Cardiac septum (tissue), 1 donor: ENCODE data around the gene RAB34. TPM values are rescaled to one million over a fixed set of nuclear protein-coding genes. Genes with fewer than 3 reads are reported as not detected.
"Not testable (repeated sequence)": the region's sequence is repeated elsewhere in the genome, so short reads cannot be mapped to it uniquely, and the experiment has no call there.

Source experiments
- DNase-seq: peaks from one replicate; pipeline ENCODE4 v3.0.0-alpha.2; 2020; ENCODE audit warnings: low spot score
- intact Hi-C: fragments of 100-400 bp; cut with DNase I; formaldehyde crosslinking; loops from one replicate; pipeline ENCODE4 v1.14.0; 2022
- total RNA-seq: library from RNA; stranded (reverse); fragmentation: NEBNext Ultra II Directional; extraction: Animal tissue kit (Norgen Biotek cat#: 25700); gene quantifications from one replicate; pipeline ENCODE4 v1.2.1, GENCODE V29; 2021
- donor health status: DM: no; HTN: no; CAD: no.

Gene RAB34
- total RNA-seq, 1 donor from 2014 or later, result 15.3 TPM

DNA sequence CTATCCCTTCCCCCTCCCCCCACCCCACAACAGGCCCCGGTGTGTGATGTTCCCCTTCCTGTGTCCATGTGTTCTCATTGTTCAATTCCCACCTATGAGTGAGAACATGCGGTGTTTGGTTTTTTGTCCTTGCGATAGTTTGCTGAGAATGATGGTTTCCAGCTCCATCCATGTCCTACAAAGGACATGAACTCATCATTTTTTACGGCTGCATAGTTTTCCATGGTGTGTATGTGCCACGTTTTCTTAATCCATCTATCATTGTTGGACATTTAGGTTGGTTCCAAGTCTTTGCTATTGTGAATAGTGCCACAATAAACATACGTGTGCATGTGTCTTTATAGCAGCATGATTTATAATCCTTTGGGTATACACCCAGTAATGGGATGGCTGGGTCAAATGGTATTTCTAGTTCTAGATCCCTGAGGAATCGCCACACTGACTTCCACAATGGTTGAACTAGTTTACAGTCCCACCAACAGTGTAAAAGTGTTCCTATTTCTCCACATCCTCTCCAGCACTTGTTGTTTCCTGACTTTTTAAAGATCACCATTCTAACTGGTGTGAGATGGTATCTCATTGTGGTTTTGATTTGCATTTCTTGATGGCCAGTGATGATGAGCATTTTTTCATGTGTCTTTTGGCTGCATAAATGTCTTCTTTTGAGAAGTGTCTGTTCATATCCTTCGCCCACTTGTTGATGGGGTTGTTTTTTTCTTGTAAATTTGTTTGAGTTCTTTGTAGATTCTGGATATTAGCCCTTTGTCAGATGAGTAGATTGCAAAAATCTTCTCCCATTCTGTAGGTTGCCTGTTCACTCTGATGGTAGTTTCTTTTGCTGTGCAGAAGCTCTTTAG lies 18.5 kb upstream of the RAB34 start:
- DNase-seq, intact Hi-C loops: not testable (repeated sequence)

- no peak for DNase-seq
- intact Hi-C loops, result no loop called here
Measured at GRCh38 chr17:28735242-28735722, 17.6 kb upstream of the RAB34 start.

- DNase-seq, result no peak
- intact Hi-C loops, result no loop called here
Measured at GRCh38 chr17:28734712-28735241, 17.1 kb upstream of the RAB34 start.

DNA sequence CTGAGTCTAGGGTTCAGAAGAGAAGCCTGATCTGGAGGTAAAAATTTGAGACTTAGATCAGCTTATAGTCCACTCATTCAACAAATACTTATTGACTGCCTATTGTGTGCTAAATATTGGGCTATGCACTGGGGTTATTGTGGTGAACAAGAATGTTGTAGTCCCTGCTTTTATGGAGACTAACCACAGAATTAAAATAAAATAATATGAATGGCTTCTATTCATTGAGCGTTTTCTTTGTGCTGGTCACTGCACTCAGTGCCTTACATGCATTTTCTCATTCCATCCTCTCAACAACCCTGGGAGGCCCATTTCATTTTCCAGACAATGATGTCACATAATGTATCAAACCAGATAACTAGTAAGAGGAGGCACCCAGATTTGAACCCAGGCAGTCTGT lies 15.7 kb upstream of the RAB34 start:
- intact Hi-C loops, result no loop called here
- DNase-seq, result no peak

DNA sequence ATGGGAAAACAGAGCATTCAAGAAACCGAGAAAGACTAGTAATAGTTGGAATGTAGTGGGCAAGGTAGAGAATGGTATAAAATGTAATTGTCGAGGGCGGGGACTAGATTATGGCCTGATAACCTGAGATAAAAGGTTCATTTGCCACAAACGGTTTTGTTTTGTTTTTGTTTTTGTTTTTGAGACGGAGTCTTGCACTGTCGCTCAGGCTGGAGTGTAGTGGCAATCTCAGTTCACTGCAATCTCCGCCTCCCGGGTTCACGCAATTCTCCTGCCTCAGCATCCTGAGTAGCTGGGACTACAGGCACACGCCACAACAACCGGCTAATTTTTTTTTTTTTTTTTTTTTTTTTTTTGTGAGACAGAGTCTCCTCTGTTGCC lies 12.3 kb upstream of the RAB34 start:
- intact Hi-C loops, result loop anchor here (10.0 kb wide), 1 partner anchor 385 kb away; no protein-coding TSS in a partner anchor
- DNase-seq, result no peak

DNA sequence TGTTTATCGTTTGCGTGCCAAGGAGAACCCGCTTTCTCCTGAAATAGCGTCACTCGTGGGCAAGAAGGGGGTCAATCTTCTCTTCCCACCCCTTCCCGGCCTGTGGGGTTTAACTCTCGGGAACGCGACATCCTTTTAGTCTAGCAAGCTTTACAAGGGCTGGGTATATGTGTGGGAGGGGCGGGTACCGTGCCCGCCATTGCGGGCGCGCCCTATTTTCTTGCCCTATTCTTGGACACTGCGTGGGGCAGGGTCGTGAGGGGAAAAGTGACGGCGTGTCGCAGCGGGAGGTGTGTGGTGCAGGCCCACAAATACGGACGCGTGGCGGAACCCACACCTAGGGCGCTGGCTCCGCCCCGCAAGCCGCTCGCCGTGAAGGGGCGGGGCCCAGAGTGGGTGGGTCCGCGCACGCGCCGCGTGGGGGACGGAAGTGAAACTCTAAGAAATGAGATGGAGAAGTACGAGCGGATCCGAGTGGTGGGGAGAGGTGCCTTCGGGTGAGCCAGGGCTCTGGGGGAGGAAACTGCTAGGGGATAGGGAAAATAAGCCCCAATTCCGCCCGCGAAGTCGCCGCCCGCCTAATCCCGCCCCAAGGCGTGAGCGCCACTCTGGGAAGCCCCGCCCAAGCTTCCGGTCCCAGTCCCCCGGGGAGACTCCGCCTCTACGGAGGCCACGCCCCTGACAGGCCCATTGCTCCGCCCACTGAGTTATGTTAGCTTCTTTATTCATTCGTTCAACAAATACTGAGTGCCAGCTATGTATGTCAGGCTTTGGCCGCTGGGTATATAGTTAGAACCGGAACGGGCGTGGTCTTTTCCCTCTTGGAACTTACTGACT lies 10.9 kb upstream of the RAB34 start, which contains the start of gene NEK8:
TSS of gene NEK8 (plus strand) at position 425 of the 837 bp plus-strand sequence. CDS start at position 451, 26 bp downstream.
- peak; percentile 97 for DNase-seq
- intact Hi-C loops, result loop anchor here (1.0 to 10.0 kb wide), 2 partner anchors 16 to 386 kb away; partner anchors contain the start of gene TRAF4

GRCh38 chr17:28726627-28727491 lies 9.2 kb upstream of the RAB34 start:
- intact Hi-C loops, result loop anchor here (1.0 to 10.0 kb wide), 3 partner anchors 23 to 388 kb away; no protein-coding TSS in a partner anchor
- DNase-seq, result peak; percentile 97

GRCh38 chr17:28726226-28726626 lies 8.6 kb upstream of the RAB34 start, which contains the start of gene TLCD1:
Gene TLCD1 (minus strand): TSS chr17:28726233. CDS start chr17:28726097, 136 bp downstream.
- no peak for DNase-seq
- intact Hi-C loops, result loop anchor here (1.0 to 10.0 kb wide), 3 partner anchors 24 to 389 kb away; no protein-coding TSS in a partner anchor

- intact Hi-C loops, result loop anchor here (1.0 to 10.0 kb wide), 3 partner anchors 25 to 389 kb away; no protein-coding TSS in a partner anchor
- no peak for DNase-seq
Measured at GRCh38 chr17:28725660-28726225, 8.1 kb upstream of the RAB34 start.

DNA sequence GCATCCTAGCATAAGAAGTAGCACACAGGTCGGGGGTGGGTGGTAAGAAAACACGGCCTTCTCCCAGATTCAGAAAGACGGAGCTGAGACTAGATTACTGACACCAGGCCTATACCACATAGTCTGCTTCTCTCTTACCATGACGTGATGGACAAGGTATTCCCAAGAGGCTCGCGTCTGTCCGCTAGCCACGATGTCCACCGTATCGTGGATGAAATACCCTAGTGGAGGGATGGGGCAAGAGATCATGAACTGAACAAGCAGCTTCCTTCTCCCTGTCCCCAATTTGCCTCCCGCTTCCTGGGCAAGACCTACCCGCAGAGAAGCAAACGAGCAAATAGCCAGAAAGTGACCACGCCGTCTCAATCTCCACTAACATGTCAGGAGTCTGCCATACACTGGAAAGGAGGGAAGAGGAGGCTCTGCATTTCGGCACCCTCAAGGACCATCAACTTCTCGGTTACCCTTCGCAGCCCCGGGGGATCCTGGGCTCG lies 7.5 kb upstream of the RAB34 start:
- intact Hi-C loops, result loop anchor here (10.0 kb wide), 1 partner anchor 390 kb away; no protein-coding TSS in a partner anchor
- no peak for DNase-seq

DNA sequence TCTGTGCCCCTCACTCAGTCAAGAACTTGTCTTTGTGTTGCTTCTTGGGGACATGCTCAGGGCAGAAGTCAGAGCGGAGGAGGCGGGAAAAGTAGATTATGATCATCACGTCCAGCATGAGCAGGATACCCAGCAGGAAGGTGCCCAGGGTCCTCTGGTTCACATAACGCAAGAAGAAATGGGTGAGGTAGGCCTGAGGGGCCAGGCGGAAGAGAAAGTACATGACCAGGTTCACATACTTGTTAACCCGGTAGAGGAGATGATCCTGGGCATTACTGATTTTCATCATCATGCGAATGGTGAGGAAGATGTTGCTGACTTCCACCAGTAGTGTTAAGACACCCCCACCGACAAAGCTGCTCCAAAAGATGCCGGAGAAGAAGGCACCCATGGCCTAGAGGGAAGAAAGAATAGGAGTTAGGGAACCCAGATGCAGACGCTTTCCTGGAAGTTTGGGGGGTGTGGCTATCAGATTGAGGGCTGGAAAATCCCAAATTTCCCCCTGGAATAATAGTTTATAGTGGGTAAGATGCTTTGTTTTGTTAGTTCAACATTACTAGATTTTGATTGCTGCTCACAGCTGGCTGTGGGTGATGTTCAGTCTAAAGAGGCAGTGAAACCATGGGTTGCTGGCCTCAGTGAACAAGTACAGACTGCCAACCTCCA lies 7.0 kb upstream of the RAB34 start:
- intact Hi-C loops, result loop anchor here (10.0 kb wide), 1 partner anchor 390 kb away; no protein-coding TSS in a partner anchor
- DNase-seq, result no peak

DNA sequence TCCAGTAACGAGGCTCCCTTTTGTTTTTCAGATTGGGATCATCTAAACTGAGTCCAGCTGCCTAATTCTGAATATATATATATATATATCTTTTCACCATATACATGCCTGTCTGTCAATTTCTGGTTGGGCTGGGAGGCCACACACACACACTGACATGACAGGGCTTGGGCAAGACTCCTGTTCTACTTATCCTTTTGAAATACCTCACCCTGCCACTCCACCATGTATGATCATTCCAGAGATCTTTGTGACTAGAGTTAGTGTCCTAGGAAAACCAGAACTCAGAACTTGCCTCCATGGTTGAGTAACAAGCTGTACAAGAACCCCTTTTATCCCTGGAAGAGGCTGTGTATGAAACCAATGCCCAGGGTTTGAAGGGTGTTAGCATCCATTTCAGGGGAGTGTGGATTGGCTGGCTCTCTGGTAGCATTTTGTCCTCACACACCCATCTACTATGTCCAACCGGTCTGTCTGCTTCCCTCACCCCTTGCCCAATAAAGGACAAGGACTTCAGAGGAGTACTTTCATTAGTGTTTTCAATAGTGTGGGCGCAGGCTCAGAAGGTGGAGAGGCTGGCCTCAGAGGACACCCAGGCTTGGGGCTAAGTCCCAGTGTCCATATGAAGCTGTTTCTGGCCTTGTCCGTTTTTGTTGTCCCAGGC lies 6.3 kb upstream of the RAB34 start:
- not testable (repeated sequence) for DNase-seq
- intact Hi-C loops, result loop anchor here (10.0 kb wide), 1 partner anchor 391 kb away; no protein-coding TSS in a partner anchor

DNA sequence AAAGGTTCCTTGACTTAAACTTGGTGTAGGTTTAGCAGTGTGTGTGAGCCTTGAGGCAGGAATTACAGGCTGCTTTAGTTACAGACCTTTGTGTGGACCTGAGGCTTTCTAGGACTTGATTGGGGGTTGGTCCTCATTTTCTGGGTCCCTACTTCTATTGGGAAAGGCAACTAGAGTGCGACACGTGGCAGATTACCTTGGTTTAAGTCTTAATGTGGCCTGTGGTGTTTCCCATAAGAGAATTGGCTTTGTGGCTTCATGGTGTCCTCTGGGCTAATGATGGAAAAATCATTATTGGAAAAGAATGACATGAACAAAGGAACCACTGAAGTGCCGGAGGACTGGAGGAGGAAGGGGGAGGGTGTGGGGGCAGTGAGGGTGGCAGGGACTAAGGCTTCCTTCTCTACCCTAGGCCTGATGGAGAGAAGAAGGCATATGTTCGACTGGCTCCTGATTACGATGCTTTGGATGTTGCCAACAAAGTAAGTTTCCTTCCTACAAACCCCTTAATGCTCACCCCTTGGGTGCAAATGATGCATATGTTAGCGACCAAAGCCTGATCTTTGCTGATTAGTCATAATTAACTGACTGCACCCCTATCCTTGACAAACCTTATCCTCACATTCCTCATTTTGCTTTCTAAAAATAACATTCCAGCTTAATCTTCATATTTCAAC lies 5.6 kb upstream of the RAB34 start:
- no peak for DNase-seq
- intact Hi-C loops, result loop anchor here (10.0 kb wide), 1 partner anchor 392 kb away; no protein-coding TSS in a partner anchor

DNA sequence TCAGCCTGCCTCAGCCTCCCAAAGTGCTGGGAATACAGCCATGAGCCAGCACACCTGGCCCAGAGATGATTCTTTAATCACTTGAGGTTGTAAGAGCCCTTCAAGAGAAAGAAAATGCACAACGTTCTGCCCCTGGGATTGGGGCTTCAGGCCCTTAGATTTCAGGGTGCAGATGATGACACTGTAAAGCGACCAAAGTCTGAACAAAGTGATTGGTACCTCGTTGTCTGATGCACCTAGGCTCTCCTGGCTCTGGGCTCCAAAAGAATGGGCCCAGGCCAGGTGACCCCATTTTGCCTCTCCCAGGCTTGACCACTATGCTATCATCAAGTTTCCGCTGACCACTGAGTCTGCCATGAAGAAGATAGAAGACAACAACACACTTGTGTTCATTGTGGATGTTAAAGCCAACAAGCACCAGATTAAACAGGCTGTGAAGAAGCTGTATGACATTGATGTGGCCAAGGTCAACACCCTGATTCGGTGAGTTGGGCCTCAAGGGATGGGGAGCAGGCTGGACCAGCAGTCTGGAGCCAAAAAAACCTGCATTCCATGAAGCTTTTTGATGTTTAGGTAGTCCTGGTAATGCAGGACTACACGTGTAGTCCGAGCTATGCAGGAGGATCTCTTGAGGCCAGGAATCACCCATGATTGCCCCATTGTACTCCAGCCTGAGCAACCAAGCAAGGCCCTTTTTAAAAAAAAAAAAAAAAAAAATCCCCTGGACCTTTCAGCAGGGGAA lies 4.9 kb upstream of the RAB34 start:
- no peak for DNase-seq
- intact Hi-C loops, result loop anchor here (10.0 kb wide), 1 partner anchor 392 kb away; no protein-coding TSS in a partner anchor

GRCh38 chr17:28720997-28721329 lies 3.3 kb upstream of the RAB34 start:
- DNase-seq, result not testable (repeated sequence)
- intact Hi-C loops, result loop anchor here (10.0 kb wide), 1 partner anchor 394 kb away; no protein-coding TSS in a partner anchor
